Activated T-helper 1 cell treated with anti-CD3 and anti-CD28 coated beads, Interleukin-2, amount 50 U/mL, for 16 hours (primary cell): Measurements from ENCODE around the gene MT1F.
"Not testable (repeated sequence)": the region's sequence is repeated elsewhere in the genome, so short reads cannot be mapped to it uniquely, and the experiment has no call there.

ENCODE experiments used
- DNase-seq, 2 donors: peaks; one replicate each; pipeline ENCODE4 v3.0.0-alpha.2; 2020; ENCODE audit warnings: low read depth in 1 of 2, low spot score in 1 of 2

MT1F gene

DNA sequence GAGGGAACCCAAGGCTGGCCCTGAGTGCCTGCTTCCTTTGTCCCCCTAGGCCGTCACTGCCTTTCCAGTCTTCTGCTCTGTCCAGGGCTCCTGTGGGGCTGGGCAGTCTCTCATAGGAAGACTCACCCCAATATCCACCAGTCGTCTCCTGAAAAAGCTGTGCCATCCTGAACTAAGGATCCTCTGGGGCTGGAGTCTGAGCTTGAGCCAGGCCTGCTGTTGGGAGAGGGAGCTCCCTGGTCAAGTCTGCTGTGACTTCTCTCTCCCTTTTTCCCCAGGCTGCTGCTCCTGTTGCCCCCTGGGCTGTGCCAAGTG lies 12.8 kb downstream of the MT1F start:
- no peak for DNase-seq

DNA sequence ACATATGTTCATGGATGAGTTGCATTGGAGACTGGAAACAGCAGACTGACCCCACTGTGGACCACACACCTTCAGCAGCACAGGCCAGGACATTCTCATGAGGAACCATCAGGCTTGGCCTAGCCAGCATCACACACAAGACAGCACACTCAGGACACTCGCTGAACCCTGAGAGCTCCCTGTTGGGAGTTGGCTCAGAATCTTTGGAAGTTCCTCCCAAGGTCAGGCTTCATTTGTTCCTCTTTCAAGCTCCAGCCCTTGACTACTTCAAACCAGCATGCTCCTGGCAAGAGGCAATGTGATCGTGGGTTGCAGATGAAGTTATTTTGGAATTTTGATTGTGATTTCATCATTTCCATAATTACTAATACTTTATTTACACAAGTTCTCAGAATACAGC lies 13.9 kb downstream of the MT1F start:
- not testable (repeated sequence) for DNase-seq

- DNase-seq = not testable (repeated sequence)
These were observed 14.4 kb downstream of the MT1F start for GRCh38 chr16:56672171-56672570.

DNA sequence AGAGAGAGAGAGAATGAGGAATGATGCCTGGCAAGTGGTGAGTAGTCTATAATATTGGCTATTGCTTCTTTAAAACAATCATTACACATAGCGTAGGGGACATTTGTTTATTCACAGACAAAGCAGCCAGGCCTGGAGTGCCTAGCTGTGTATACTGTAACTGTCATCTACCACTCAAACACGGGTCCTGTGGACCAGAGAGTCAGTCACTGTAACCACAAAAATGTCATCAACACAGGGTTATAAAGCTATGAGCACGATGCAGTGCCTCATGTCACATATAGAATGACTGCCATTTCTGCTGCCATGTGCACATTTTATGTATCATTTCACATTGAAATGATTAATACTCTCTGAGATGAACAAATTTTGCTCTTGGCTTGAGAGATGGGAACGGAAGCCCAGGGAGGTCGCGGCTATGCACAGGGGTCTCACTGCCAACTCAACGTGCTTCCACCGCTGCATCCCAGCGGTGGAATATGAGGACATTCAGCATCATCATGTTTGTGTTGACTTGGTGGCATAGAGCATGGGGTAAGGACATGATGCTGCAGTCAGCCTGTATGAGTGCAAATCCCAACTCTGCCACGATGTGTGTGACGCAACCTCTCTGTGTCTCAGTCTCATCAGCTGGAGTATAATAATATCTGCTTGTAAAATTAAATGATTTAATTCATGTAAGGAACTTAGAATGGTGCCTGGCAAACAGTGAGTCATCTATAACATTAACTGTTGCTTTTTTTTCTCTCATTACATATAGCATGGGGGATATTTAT lies 15.2 kb downstream of the MT1F start:
- DNase-seq = no peak

DNA sequence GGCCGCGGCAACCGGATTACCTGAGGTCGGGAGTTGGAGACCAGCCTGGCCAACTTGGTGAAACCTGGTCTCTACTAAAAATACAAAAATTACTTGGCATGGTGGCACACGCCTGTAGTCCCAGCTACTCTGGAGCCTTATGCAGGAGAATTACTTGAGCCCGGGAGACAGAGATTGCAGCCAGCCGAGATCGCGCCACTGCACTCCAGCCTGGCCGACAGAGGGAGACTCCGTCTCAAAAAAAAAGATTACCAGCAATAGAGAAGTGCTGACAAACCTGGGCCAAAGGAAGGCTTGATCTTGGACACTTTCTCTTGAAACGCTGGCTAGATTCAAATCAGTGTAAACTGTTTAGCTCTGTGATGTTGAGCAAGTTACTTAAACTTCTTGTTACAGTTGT lies 16.2 kb downstream of the MT1F start:
- no peak for DNase-seq

- not testable (repeated sequence) for DNase-seq
These were observed 16.8 kb downstream of the MT1F start for GRCh38 chr16:56674570-56674969.

DNA sequence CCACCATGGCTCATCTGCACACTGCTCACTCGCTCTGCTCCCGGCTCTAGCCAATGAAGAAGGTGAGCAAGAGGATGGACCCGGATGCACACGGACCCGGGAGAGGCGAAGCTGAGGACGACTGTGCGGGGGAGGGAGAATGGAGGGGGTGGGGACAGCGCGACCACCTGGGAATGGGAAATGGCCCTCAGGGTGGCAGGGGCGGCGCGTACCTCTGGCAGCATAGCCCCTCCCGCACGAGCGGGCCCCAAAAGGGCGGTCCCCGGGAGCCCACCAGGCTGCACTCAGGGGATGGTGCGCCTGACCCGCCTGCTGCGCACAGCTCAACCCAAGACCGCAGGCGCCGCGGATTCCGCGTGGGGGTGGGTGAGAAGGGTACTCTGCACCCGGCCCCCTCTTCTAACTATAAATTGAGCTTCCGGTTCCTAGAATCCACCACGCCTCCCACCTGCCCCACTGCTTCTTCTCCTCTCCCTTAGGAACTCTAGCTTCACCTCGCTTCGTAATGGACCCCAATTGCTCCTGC lies 18.0 kb downstream of the MT1F start:
- peak in 1 of 2 donors; percentile 36 for DNase-seq

DNA sequence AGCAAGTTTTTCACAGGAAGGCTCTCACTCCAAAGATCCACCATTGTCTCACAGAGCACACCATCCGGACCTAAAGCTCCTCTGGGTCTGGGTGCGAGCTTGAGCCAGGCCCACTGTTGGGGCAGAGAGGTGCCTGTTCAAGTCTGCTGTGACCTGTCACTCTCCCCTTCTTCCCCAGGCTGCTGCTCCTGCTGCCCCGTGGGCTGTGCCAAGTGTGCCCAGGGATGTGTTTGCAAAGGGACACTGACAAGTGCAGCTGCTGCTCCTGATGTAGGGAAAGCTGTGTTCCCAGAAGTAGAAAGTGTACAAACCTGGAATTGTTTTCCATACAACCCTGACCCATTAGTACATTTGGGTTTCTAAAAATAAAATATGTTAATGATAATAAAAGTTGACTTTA lies 19.7 kb downstream of the MT1F start:
- DNase-seq = no peak

DNA sequence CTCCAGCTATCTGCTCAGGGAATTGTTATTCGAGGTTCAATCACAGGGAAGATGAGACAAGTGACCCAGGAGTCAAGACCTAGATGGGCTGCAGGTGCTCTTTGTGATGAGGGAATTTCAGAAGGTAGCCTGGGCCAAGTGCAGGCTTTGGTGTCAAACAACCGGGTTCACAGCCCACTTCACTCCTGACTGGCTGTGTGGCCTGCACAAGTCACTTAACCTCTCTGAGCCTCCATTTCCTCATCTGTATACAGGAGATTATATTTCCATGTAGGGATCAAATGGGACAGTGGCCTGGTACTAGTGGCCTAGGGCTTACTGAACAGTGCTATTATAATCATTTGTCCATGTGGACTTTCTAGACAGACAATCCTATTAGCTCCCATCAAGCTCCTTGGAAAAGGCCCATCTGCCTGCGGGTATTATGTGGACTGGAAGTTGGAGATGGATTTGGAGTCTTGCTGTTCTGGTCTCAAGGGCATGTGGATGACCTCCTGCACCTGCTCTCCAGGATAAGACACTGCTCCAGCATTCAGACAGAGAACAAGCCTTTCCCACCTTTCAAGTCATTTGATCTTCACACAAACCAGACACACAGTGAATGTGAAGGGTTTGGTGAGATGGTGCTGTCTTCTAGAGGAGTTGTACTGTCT lies 21.4 kb downstream of the MT1F start:
- no peak for DNase-seq

DNA sequence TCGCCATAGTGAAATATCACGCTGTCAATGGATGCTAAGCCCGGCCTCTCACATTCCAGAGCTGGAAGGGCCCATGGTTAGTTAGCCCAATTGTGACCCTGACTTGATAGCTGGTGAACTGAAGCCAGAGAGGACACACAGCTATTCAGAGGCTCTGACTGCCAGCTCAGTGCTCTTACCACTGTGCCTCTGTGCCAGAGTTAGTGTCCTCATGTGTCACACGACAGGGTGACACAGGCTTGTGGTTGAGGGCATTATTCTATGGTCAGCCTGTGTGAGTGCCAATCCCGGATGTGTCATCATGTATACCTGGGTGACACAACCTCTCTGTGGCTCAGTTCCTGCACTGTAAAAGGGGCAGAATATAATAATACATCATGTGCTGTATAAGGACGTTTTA lies 22.1 kb downstream of the MT1F start:
- DNase-seq = no peak

DNA sequence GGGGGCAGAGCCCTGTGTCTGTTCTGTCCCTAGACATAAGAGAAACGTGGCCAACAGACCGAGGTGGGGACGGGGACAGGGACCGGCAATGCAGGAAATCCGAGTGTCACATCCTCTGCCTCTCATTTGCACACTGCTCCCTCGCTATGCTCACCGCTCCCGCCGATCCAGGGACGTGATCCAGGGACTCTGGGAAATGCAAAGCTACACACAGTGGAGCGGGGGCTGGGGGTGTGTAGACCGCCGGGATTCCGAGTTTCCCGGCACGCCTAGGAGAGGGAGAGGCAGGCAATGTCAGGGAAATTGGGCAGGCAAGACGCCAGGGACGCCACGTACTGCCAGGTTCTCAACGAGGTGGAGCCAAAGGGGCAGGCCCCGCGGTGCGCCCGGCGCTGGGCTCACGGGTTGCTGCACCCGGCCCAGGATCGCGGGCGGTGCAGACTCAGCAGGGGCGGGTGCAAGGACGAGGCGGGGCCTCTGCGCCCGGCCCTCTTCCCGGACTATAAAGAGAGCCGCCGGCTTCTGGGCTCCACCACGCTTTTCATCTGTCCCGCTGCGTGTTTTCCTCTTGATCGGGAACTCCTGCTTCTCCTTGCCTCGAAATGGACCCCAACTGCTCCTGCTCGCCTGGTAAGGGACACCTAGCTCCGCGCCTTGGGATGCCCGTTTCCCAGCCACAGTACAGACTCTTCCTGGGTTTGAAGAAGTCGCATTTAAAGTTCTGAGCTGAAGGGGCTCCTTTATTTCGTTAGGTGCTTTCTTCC lies 24.4 kb downstream of the MT1F start, which contains the start of gene MT1X:
Gene MT1X, plus strand, starts transcription at position 532 of the 764 bp plus-strand sequence. Its CDS starts 71 bp downstream, at position 603.
- DNase-seq = peak; percentile 62 to 80

DNA sequence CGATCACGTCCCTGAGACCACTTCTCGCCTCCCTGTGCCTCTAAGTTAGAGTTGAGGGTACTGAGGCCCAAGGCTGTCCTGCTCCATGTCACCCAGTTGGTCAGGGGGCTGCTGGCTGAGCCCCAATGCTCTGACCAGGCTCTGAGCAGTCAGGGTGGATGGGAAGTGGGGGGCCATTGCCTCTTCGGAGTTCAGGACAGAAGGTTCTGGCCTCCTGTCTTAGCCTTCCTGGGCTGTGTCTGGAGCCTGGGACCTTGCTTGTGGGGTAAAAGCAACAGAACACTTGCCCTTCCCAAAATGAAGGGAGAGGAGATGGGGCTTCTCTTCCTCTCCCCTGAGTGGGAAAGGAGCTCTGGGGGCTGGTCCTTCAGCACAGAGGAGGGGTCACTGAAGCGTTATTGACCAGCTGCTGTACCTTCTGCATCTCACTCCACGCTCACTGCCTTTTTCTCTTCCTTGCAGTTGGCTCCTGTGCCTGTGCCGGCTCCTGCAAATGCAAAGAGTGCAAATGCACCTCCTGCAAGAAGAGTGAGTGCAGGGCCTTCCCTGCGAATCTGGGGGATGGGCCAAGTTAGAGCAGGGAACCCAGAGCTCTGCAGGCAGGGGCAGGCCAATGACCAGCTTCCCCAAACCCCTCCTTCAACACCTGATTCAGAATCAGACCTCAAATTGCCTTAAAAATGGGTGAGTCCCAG lies 25.1 kb downstream of the MT1F start:
- DNase-seq = no peak

GRCh38 chr16:56683424-56684172 lies 25.8 kb downstream of the MT1F start:
- no peak for DNase-seq

DNA sequence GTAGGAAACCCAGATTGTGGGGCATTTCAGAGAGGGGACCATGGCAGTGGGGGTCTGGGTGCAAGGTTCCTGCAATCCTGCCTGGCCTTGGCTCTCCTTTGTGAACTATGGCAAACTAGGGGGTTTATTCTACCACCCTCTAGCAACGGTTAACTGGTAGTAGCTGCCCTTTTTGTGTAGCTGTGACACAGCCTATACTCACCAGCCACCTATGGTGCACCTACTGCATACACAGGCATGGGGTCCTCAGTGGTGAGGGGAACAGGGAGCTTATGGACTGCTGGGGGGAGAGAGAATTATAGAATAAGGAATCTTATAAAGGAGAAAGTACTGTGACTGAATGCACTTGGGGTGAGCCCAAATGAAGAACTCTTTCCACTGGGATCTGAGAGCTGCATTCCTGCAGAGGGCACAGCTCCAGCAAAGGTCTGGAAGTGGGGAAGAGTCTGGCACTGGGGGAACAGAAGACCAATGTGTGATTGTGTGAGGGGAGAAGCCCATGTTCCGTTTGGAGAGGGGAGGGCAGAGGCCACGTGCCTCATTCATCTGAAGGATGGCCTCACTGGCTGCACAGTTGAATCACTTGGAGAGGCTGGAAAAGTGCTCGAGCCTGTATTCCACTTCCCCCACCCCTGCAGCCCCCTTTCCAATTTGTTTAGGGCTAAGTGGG lies 26.6 kb downstream of the MT1F start:
- no peak for DNase-seq

- no peak for DNase-seq
These were observed 27.3 kb downstream of the MT1F start for GRCh38 chr16:56684926-56685590.

DNA sequence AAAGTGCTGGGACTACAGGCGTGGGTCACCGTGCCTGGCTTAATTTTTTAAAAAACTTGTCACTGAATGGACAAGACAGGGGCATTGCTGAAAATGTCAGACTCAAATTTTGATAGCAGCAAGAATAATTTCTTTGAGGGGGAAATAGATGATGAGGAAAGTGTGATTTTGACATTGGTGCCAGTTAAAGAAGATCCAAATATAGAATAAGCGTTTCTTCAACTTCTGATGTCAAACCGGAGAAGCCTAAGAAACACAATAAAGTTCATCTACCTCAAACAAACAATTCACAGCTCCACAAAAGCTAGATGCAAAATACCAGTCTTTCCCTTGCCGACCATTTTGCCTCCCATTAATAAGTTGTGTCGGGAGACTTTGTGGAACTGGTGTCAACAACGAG lies 29.0 kb downstream of the MT1F start:
- DNase-seq = no peak

- no peak for DNase-seq
These were observed 31.0 kb downstream of the MT1F start for GRCh38 chr16:56688762-56689161.

DNA sequence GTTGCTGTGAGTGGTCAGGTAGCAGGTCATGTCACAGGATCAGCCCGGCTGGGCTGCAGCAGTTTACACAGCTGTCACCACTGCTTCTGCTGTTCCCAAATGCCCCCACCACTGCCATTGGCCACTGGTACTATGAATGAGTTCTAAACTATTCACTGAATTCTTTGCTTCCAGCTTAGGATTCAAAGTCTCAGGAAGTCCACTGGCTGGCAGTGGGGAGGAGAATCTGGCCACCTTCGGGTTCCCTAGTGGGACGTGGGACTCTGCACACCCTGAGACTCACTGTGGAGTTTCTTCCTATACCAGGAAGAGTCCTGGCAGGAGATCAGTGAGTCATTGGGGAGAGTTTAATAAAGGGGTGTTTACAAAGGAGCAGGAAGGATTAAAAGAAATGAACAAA lies 31.4 kb downstream of the MT1F start:
- no peak for DNase-seq

DNA sequence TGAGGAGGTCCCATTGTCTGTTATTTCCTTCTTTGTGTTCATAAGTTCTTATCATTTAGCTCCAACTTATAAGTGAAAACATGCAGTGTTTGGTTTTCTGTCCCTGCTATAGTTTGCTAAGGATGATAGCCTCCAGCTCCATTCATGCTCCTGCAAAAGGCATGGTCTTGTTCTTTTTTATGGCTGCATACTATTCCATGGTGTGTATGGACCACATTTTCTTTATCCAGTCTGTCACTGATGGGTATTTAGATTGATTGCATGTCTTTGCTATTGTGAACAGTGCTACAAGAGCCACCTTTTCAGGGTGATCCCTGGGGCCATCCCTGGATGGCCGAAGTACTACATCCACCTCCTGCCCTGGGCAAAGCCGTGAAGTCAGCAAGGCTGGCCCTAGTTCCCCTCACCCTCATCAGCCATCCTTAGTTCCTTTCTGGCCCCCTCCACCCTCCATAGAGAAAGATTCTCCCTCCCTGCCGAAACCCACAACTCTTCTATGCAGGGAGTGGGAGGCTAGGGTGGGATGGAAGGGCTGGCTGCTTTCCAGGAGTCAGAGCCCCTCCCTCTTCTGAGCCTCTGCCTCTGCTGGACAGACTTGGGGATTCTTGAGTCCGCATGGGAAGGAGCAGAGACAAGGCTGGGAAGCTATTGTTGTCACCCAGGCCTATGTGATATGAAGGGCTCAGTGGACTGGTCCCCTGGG lies 32.8 kb downstream of the MT1F start:
- DNase-seq = no peak
